HAP-1 (cell line): ENCODE measurements around the gene ZBTB9.
"Not testable (repeated sequence)": the region's sequence is repeated elsewhere in the genome, so short reads cannot be mapped to it uniquely, and the experiment has no call there.

Experiments used
- DNase-seq, 2 experiments: peaks; one replicate each; pipeline ENCODE4 v3.0.0-alpha.2; 2016 to 2020; ENCODE audit warnings: low spot score in 2 of 2
- H3K27me3 ChIP-seq: fragments of 250-450 bp; sonication (Bioruptor Pico); 2 replicates; pipeline ENCODE4 v1.5.1; 2020; ENCODE audit warnings: low read depth, mild to moderate bottlenecking, moderate library complexity
- H3K36me3 ChIP-seq: fragments of 250-450 bp; sonication (Bioruptor Pico); replicated peaks from 2 replicates; pipeline ENCODE4 v1.5.1; 2020; ENCODE audit warnings: mild to moderate bottlenecking
- H3K4me1 ChIP-seq: fragments of 250-450 bp; sonication (Bioruptor Pico); 2 replicates; pipeline ENCODE4 v1.5.1; 2020; ENCODE audit warnings: mild to moderate bottlenecking
- H3K4me3 ChIP-seq: fragments of 250-450 bp; sonication (Bioruptor Pico); 2 replicates; pipeline ENCODE4 v1.5.1; 2020; ENCODE audit warnings: mild to moderate bottlenecking, moderate library complexity
- H3K9me3 ChIP-seq: fragments of 250-450 bp; sonication (Bioruptor Pico); 2 replicates; pipeline ENCODE4 v1.5.1; 2020; ENCODE audit warnings: mild to moderate bottlenecking, moderate library complexity
- in situ Hi-C: fragments of 300-500 bp; cut with MboI; formaldehyde crosslinking; loops from 3 replicates; pipeline ENCODE4 v1.14.3; 2020; ENCODE audit warnings: low sequenced_read_pairs, inconsistent platforms, mixed read lengths

ZBTB9 gene

DNA sequence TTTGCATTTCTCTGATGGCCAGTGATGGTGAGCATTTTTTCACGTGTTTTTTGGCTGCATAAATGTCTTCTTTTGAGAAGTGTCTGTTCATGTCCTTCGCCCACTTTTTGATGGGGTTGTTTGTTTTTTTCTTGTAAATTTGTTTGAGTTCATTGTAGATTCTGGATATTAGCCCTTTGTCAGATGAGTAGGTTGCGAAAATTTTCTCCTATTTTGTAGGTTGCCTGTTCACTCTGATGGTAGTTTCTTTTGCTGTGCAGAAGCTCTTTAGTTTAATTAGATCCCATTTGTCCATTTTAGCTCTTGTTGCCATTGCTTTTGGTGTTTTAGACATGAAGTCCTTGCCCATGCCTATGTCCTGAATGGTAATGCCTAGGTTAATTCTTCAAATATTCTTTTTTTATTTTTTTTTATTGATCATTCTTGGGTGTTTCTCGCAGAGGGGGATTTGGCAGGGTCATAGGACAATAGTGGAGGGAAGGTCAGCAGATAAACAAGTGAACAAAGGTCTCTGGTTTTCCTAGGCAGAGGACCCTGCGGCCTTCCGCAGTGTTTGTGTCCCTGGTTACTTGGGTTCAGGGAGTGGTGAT, 30.4 kb downstream of the ZBTB9 start:
- H3K4me1 ChIP-seq, H3K36me3 ChIP-seq, DNase-seq, H3K4me3 ChIP-seq, H3K9me3 ChIP-seq, in situ Hi-C loops, H3K27me3 ChIP-seq: not testable (repeated sequence)

DNA sequence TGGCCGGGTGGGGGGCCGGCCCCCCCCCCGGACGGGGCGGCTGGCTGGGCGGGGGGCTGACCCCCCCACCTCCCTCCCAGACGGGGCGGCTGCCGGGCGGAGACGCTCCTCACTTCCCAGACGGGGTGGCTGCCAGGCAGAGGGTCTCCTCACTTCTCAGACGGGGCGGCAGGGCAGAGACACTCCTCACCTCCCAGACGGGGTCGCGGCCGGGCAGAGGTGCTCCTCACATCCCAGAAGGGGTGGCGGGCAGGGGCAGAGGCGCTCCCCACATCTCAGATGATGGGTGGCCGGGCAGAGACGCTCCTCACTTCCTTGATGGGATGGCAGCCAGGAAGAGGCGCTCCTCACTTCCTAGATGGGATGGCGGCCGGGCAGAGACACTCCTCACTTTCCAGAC, 31.3 kb downstream of the ZBTB9 start:
- DNase-seq, H3K9me3 ChIP-seq, H3K36me3 ChIP-seq, H3K4me1 ChIP-seq, in situ Hi-C loops, H3K4me3 ChIP-seq, H3K27me3 ChIP-seq: not testable (repeated sequence)

DNA sequence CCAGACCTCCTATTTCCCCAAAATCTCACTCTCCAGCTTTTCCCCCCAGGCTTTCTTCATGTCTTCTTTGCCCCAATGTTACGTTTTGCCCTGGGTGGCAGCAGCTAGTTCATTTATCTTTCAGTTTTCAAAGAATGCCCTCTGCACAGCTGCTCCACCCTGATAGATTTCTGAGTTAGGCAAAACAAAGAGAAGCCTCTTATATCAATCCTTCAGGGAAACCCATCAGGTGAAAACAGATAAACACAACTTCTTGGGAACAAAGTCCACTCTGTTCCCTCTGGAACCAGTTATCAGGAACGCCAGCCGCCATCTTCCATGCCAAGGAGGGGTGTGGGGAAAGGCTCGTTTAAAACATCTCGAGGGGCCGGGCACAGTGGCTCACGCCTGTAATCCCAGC, 34.0 kb downstream of the ZBTB9 start:
- Histone ChIP-seq H3K4me1 (no peaks in the 10 kb centered on the region), H3K4me3 (no peak overlapping the region), H3K27me3 (no peaks in the 10 kb centered on the region), H3K9me3 (no peaks in the 10 kb centered on the region), H3K36me3 (no peaks in the 10 kb centered on the region)
- in situ Hi-C loops = no loop called here
- no peak for DNase-seq

- H3K36me3 ChIP-seq = no peaks in the 10 kb centered on the region
- in situ Hi-C loops = no loop called here
- no peaks in the 10 kb centered on the region for H3K9me3 ChIP-seq
- H3K27me3 ChIP-seq = no peaks in the 10 kb centered on the region
- no peak for DNase-seq
- no peak overlapping the region for H3K4me3 ChIP-seq
- no peaks in the 10 kb centered on the region for H3K4me1 ChIP-seq
Measured at GRCh38 chr6:33490198-33490597, 35.8 kb downstream of the ZBTB9 start.

- in situ Hi-C loops = no loop called here
- Histone ChIP-seq H3K4me1 (no peaks in the 10 kb centered on the region), H3K27me3 (no peaks in the 10 kb centered on the region), H3K36me3 (no peaks in the 10 kb centered on the region), H3K9me3 (no peaks in the 10 kb centered on the region), H3K4me3 (no peak overlapping the region)
- no peak for DNase-seq
Measured at GRCh38 chr6:33490621-33491020, 36.2 kb downstream of the ZBTB9 start.

GRCh38 chr6:33492093-33492492, 37.7 kb downstream of the ZBTB9 start:
- Histone ChIP-seq H3K27me3 (no peaks in the 10 kb centered on the region), H3K4me1 (no peaks in the 10 kb centered on the region), H3K9me3 (no peaks in the 10 kb centered on the region), H3K36me3 (no peaks in the 10 kb centered on the region), H3K4me3 (no peak overlapping the region)
- in situ Hi-C loops = no loop called here
- no peak for DNase-seq

- Histone ChIP-seq H3K9me3 (no peaks in the 10 kb centered on the region), H3K36me3 (no peaks in the 10 kb centered on the region), H3K4me1 (no peaks in the 10 kb centered on the region; the same call in 1 of the 2 replicates), H3K27me3 (no peaks in the 10 kb centered on the region), H3K4me3 (no peak overlapping the region)
- no peak for DNase-seq
- in situ Hi-C loops = no loop called here
Measured at GRCh38 chr6:33497157-33497556, 42.8 kb downstream of the ZBTB9 start.

DNA sequence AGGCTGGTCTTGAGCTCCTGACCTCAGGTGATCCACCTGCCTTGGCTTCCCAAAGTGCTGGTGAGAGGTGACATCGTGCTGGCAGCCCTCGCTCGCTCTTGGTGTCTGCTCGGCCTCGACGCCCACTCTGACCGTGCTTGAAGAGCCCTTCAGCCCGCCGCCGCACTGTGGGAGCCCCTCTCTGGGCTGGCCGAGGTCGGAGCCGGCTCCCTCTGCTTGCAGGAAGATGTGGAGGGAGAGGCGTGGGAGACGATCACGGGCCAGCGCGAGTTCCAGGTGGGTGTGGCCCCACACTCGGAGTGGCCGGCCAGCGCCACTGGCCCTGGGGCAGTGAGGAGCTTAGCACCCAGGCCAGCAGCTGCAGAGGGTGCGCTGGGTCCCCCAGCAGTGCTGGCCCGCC, 48.1 kb downstream of the ZBTB9 start:
- Histone ChIP-seq H3K36me3 (no peaks in the 10 kb centered on the region), H3K4me3 (no peak overlapping the region), H3K9me3 (0 out of 2 replicates have a peak, but pooled peaks cover 2% of the 10 kb centered on the region), H3K27me3 (no peaks in the 10 kb centered on the region), H3K4me1 (peaks cover 5% of the 10 kb centered on the region; the same call in 1 of the 2 replicates)
- in situ Hi-C loops = no loop called here
- DNase-seq = no peak

DNA sequence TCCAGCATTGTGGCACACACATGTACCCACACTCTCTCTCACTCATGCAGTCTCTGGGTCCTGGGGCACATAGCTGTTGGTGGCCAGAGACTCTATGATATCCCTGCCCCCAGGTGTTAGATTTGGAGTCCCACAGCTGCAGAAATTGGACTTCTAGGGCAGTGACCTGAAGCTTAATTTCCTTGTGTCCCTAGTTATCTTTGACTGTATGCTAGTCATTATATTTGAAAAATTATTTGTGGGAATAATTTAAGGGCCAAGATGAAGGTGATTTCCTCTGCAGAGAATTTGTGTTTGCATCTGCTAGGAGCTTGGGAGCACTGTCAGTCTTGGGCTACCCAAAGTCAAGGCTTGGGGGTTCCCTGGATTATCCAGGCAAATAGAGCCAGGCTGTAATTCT, 50.1 kb downstream of the ZBTB9 start:
- Histone ChIP-seq H3K36me3 (no peaks in the 10 kb centered on the region), H3K27me3 (no peaks in the 10 kb centered on the region), H3K9me3 (0 out of 2 replicates have a peak, but pooled peaks cover 2% of the 10 kb centered on the region), H3K4me1 (peaks cover 5% of the 10 kb centered on the region; the same call in 1 of the 2 replicates), H3K4me3 (no peak overlapping the region)
- in situ Hi-C loops = no loop called here
- no peak for DNase-seq

GRCh38 chr6:33505548-33506370, 51.4 kb downstream of the ZBTB9 start:
- in situ Hi-C loops = no loop called here
- H3K27me3 ChIP-seq = no peaks in the 10 kb centered on the region
- 0 out of 2 replicates have a peak, but pooled peaks cover 2% of the 10 kb centered on the region for H3K9me3 ChIP-seq
- H3K4me1 ChIP-seq = peaks cover 5% of the 10 kb centered on the region; the same call in 1 of the 2 replicates
- H3K4me3 ChIP-seq = no peak overlapping the region
- H3K36me3 ChIP-seq = no peaks in the 10 kb centered on the region
- DNase-seq = no peak
